GM12892 (cell line): ENCODE measurements around the gene SMOC2.

ENCODE experiments used
- POLR2A ChIP-seq: IDR thresholded peaks from 2 replicates; pipeline ENCODE4 v1.6.1; 2011; ENCODE audit warnings: low read depth, low read length, control low read depth
- TAF1 ChIP-seq: IDR thresholded peaks from 2 replicates; pipeline ENCODE4 v1.6.1; 2011; ENCODE audit warnings: low read depth, mild to moderate bottlenecking, control low read depth, low read length, borderline replicate concordance

GRCh38 chr6:168428863-168429262 lies 12.1 kb upstream of the SMOC2 start:
- no peak for TF ChIP-seq POLR2A
- TF ChIP-seq TAF1: no peak
